HEK293 (cell line): Measurements from ENCODE around the gene CD300LF.

ENCODE experiments used
- CTCF ChIA-PET: fragments of 350-600 bp; formaldehyde crosslinking; extraction: SDS; loops from one replicate; lab custom pipeline; 2021; ENCODE audit warnings: antibody characterized with exemption; lab: Yijun Ruan, JAX
- POLR2A ChIA-PET: fragments of 300-600 bp; formaldehyde crosslinking; extraction: SDS; loops from one replicate; lab custom pipeline; 2020; ENCODE audit warnings: antibody characterized with exemption, inconsistent platforms; lab: Yijun Ruan, JAX
- H3K27ac ChIP-seq: fragments of 200-500 bp; sonication (Bioruptor generic); 2 replicates; pipeline ENCODE4 v1.5.1; 2014; ENCODE audit warnings: low read depth, low read length, control low read depth, inconsistent platforms; ENCODE audit errors: extremely low read depth
- H3K36me3 ChIP-seq, 2 experiments: fragments of 200-500 bp in 1 of 2; sonication (Bioruptor generic) in 1 of 2; 1 replicate in 1 of 2; 2 replicates in 1 of 2; pipeline ENCODE4 v1.5.1; 2014 to 2017; ENCODE audit warnings: inconsistent platforms in 2 of 2, low read length in 2 of 2; ENCODE audit not compliant: control insufficient read depth in 2 of 2, insufficient read depth in 1 of 2
- H3K4me1 ChIP-seq: fragments of 200-500 bp; sonication (Bioruptor generic); 2 replicates; pipeline ENCODE4 v1.5.1; 2014; ENCODE audit warnings: mild to moderate bottlenecking, low read length, inconsistent platforms; ENCODE audit not compliant: control insufficient read depth, insufficient read depth
- H3K4me3 ChIP-seq: 2 replicates; pipeline ENCODE4 v1.5.1; 2011; ENCODE audit warnings: low read depth, mild to moderate bottlenecking, control low read depth, low read length, moderate library complexity
- H3K9me3 ChIP-seq: fragments of 200-500 bp; sonication (Bioruptor generic); 2 replicates; pipeline ENCODE4 v1.5.1; 2014; ENCODE audit warnings: low read depth, low read length, inconsistent platforms; ENCODE audit not compliant: control insufficient read depth, insufficient read depth
- FEZF1 ChIP-seq: fragments of 450-650 bp; formaldehyde crosslinking; IDR thresholded peaks from 2 replicates; pipeline ENCODE4 v1.5.1; 2016; ENCODE audit warnings: missing biosample characterization, missing genetic modification characterization
- GFI1B ChIP-seq: fragments of 450-650 bp; formaldehyde crosslinking; IDR thresholded peaks from 2 replicates; pipeline ENCODE4 v1.5.1; 2016; ENCODE audit warnings: missing biosample characterization, missing genetic modification characterization
- HOXA7 ChIP-seq: sonication (generic); formaldehyde crosslinking; IDR thresholded peaks from 2 replicates; pipeline ENCODE4 v1.8.1; 2022; ENCODE audit warnings: missing genetic modification reagents, borderline replicate concordance
- IKZF3 ChIP-seq: fragments of 450-650 bp; IDR thresholded peaks from 2 replicates; pipeline ENCODE4 v1.5.0; 2018; ENCODE audit warnings: missing biosample characterization, mild to moderate bottlenecking, missing genetic modification characterization, moderate library complexity
- KLF7 ChIP-seq: fragments of 450-650 bp; formaldehyde crosslinking; IDR thresholded peaks from 2 replicates; pipeline ENCODE4 v1.5.1; 2016; ENCODE audit warnings: missing biosample characterization, missing genetic modification characterization, borderline replicate concordance
- PBX3 ChIP-seq: sonication (generic); formaldehyde crosslinking; IDR thresholded peaks from 2 replicates; pipeline ENCODE4 v1.8.1; 2022; ENCODE audit warnings: mild to moderate bottlenecking, moderate library complexity, missing genetic modification reagents
- SP3 ChIP-seq: fragments of 450-650 bp; formaldehyde crosslinking; IDR thresholded peaks from 2 replicates; pipeline ENCODE4 v1.5.1; 2016; ENCODE audit warnings: missing biosample characterization, missing genetic modification characterization
- TCF7L2 ChIP-seq: IDR thresholded peaks from 2 replicates; pipeline ENCODE4 v1.6.1; 2011; ENCODE audit warnings: low read depth, mild to moderate bottlenecking, inconsistent platforms, low read length, moderate library complexity, borderline replicate concordance
- TRIM28 ChIP-seq: IDR thresholded peaks from 2 replicates; pipeline ENCODE4 v1.6.1; 2011; ENCODE audit warnings: low read length, control low read depth, borderline replicate concordance
- ZBTB10 ChIP-seq: fragments of 450-650 bp; formaldehyde crosslinking; IDR thresholded peaks from 2 replicates; pipeline ENCODE4 v1.5.1; 2016; ENCODE audit warnings: missing biosample characterization, missing genetic modification characterization
- ZBTB20 ChIP-seq: fragments of 450-650 bp; formaldehyde crosslinking; IDR thresholded peaks from 2 replicates; pipeline ENCODE4 v1.5.1; 2016; ENCODE audit warnings: missing biosample characterization, missing genetic modification characterization
- ZBTB6 ChIP-seq: fragments of 450-650 bp; formaldehyde crosslinking; IDR thresholded peaks from 2 replicates; pipeline ENCODE4 v1.5.1; 2017; ENCODE audit warnings: missing biosample characterization, missing genetic modification characterization
- ZFP3 ChIP-seq: fragments of 450-650 bp; formaldehyde crosslinking; IDR thresholded peaks from 2 replicates; pipeline ENCODE4 v1.5.1; 2016; ENCODE audit warnings: low read depth, missing biosample characterization, missing genetic modification characterization
- ZNF133 ChIP-seq: fragments of 450-650 bp; formaldehyde crosslinking; IDR thresholded peaks from 2 replicates; pipeline ENCODE4 v1.5.1; 2016; ENCODE audit warnings: missing biosample characterization, missing genetic modification characterization
- ZNF138 ChIP-seq: fragments of 450-650 bp; formaldehyde crosslinking; IDR thresholded peaks from 2 replicates; pipeline ENCODE4 v1.5.1; 2016; ENCODE audit warnings: missing biosample characterization, missing genetic modification characterization, borderline replicate concordance
- ZNF2 ChIP-seq: fragments of 450-650 bp; formaldehyde crosslinking; IDR thresholded peaks from 2 replicates; pipeline ENCODE4 v1.5.1; 2016; ENCODE audit warnings: missing biosample characterization, missing genetic modification characterization
- ZNF280C ChIP-seq: fragments of 450-650 bp; formaldehyde crosslinking; IDR thresholded peaks from 2 replicates; pipeline ENCODE4 v1.5.1; 2016; ENCODE audit warnings: missing biosample characterization, missing genetic modification characterization
- ZNF311 ChIP-seq: fragments of 450-650 bp; formaldehyde crosslinking; IDR thresholded peaks from 2 replicates; pipeline ENCODE4 v1.5.1; 2017; ENCODE audit warnings: missing biosample characterization, missing genetic modification characterization, borderline replicate concordance
- ZNF341 ChIP-seq: fragments of 450-650 bp; formaldehyde crosslinking; IDR thresholded peaks from 2 replicates; pipeline ENCODE4; 2016; ENCODE audit warnings: low read depth, missing biosample characterization, missing genetic modification characterization
- ZNF37A ChIP-seq: fragments of 450-650 bp; IDR thresholded peaks from 2 replicates; pipeline ENCODE4 v1.5.1; 2018; ENCODE audit warnings: missing biosample characterization, missing genetic modification characterization
- ZNF391 ChIP-seq: fragments of 450-650 bp; formaldehyde crosslinking; IDR thresholded peaks from 2 replicates; pipeline ENCODE4 v1.5.1; 2016; ENCODE audit warnings: low read depth, missing biosample characterization, missing genetic modification characterization, borderline replicate concordance
- ZNF404 ChIP-seq: fragments of 450-650 bp; formaldehyde crosslinking; IDR thresholded peaks from 2 replicates; pipeline ENCODE4 v1.5.1; 2017; ENCODE audit warnings: missing biosample characterization, missing genetic modification characterization
- ZNF416 ChIP-seq: fragments of 450-650 bp; formaldehyde crosslinking; IDR thresholded peaks from 2 replicates; pipeline ENCODE4 v1.5.1; 2016; ENCODE audit warnings: missing biosample characterization, missing genetic modification characterization
- ZNF558 ChIP-seq: fragments of 450-650 bp; formaldehyde crosslinking; IDR thresholded peaks from 2 replicates; pipeline ENCODE4 v1.5.1; 2016; ENCODE audit warnings: missing biosample characterization, missing genetic modification characterization
- ZNF561 ChIP-seq: fragments of 450-650 bp; IDR thresholded peaks from 2 replicates; pipeline ENCODE4 v1.5.1; 2018; ENCODE audit warnings: missing biosample characterization, missing genetic modification characterization, borderline replicate concordance
- ZNF600 ChIP-seq: fragments of 450-650 bp; formaldehyde crosslinking; IDR thresholded peaks from 2 replicates; pipeline ENCODE4 v1.5.1; 2016; ENCODE audit warnings: missing biosample characterization, missing genetic modification characterization
- ZNF629 ChIP-seq: fragments of 450-650 bp; formaldehyde crosslinking; IDR thresholded peaks from 2 replicates; pipeline ENCODE4 v1.5.1; 2017; ENCODE audit warnings: missing biosample characterization, missing genetic modification characterization
- ZNF658 ChIP-seq: fragments of 450-650 bp; formaldehyde crosslinking; IDR thresholded peaks from 2 replicates; pipeline ENCODE4; 2016; ENCODE audit warnings: missing biosample characterization, missing genetic modification characterization
- ZSCAN16 ChIP-seq: fragments of 450-650 bp; formaldehyde crosslinking; IDR thresholded peaks from 2 replicates; pipeline ENCODE4 v1.5.1; 2016; ENCODE audit warnings: missing biosample characterization, missing genetic modification characterization
- ZSCAN23 ChIP-seq: fragments of 450-650 bp; formaldehyde crosslinking; IDR thresholded peaks from 2 replicates; pipeline ENCODE4 v1.5.1; 2016; ENCODE audit warnings: missing biosample characterization, missing genetic modification characterization

The CD300LF gene

GRCh38 chr17:74749279-74750038 lies 36.7 kb upstream of the CD300LF start:
- Histone ChIP-seq H3K4me3 (peak overlapping the region; percentile 81), H3K27ac (peak overlapping the region; percentile 68; the same call in 1 of the 2 replicates), H3K4me1 (peaks cover 7% of the 10 kb centered on the region), H3K36me3 (no peaks in the 10 kb centered on the region), H3K9me3 (no peaks in the 10 kb centered on the region)
- ChIA-PET POLR2A (interaction anchor here (0.7 to 1.9 kb wide), 9 partner anchors 9 to 124 kb away, joined by 3 to 22 read pairs (median 7); partner anchors contain the start of genes FDXR and NAT9), CTCF (interaction anchor here (0.6 to 3.0 kb wide), 13 partner anchors 9 to 1903 kb away, joined by 3 to 13 read pairs (median 4); no protein-coding TSS in a partner anchor)
- TF ChIP-seq ZNF391 (tag by site-specific recombination) (no peak), ZBTB10 (no peak), ZNF138 (no peak), ZNF416 (no peak), FEZF1 (tag by site-specific recombination) (no peak), PBX3 (CRISPR knock-in tag) (0 out of 2 replicates have a peak, but pooled peaks have one; percentile 3), ZNF133 (tag by site-specific recombination) (no peak), ZNF311 (tag by site-specific recombination) (no peak), ZNF2 (tag by site-specific recombination) (no peak), ZNF341 (tag by site-specific recombination) (peak; percentile 50), ZBTB20 (tag by site-specific recombination) (peak; percentile 41), ZNF658 (no peak), KLF7 (tag by site-specific recombination) (no peak), ZSCAN16 (no peak), ZNF600 (tag by site-specific recombination) (peak; percentile 75), TCF7L2 (no peak), SP3 (tag by site-specific recombination) (peak; percentile 30; the same call in 1 of the 2 replicates), GFI1B (no peak), ZNF558 (tag by site-specific recombination) (no peak), ZNF37A (no peak), ZNF280C (tag by site-specific recombination) (no peak), ZNF629 (tag by site-specific recombination) (no peak), TRIM28 (no peak), HOXA7 (CRISPR knock-in tag) (no peak), ZNF404 (no peak), ZSCAN23 (no peak), ZBTB6 (tag by site-specific recombination) (no peak), ZNF561 (tag by site-specific recombination) (no peak), ZFP3 (tag by site-specific recombination) (no peak), IKZF3 (tag by site-specific recombination) (no peak)
